Rectal smooth muscle tissue (tissue), 1 donor: ENCODE measurements around the gene ATP6V1B1.
A peak's percentile ranks its signal among the peaks of the same experiment; 100 is the strongest.

Source experiments
- H3K27ac ChIP-seq: one replicate; pipeline ENCODE4 v1.7.0; 2013; ENCODE audit warnings: low read depth, low read length, inconsistent platforms
- H3K27me3 ChIP-seq: one replicate; pipeline ENCODE4 v1.7.0; 2013; ENCODE audit warnings: low read length; ENCODE audit not compliant: control insufficient read depth, insufficient read depth
- H3K36me3 ChIP-seq: one replicate; pipeline ENCODE4 v1.7.0; 2013; ENCODE audit warnings: low read length; ENCODE audit not compliant: control insufficient read depth, insufficient read depth
- H3K4me1 ChIP-seq: one replicate; pipeline ENCODE4 v1.7.0; 2013; ENCODE audit warnings: low read length; ENCODE audit not compliant: control insufficient read depth, insufficient read depth
- H3K4me3 ChIP-seq: one replicate; pipeline ENCODE4 v1.7.0; 2013; ENCODE audit warnings: low read length
- H3K9ac ChIP-seq: one replicate; pipeline ENCODE4 v1.7.0; 2013; ENCODE audit warnings: low read length

ATP6V1B1 gene

DNA sequence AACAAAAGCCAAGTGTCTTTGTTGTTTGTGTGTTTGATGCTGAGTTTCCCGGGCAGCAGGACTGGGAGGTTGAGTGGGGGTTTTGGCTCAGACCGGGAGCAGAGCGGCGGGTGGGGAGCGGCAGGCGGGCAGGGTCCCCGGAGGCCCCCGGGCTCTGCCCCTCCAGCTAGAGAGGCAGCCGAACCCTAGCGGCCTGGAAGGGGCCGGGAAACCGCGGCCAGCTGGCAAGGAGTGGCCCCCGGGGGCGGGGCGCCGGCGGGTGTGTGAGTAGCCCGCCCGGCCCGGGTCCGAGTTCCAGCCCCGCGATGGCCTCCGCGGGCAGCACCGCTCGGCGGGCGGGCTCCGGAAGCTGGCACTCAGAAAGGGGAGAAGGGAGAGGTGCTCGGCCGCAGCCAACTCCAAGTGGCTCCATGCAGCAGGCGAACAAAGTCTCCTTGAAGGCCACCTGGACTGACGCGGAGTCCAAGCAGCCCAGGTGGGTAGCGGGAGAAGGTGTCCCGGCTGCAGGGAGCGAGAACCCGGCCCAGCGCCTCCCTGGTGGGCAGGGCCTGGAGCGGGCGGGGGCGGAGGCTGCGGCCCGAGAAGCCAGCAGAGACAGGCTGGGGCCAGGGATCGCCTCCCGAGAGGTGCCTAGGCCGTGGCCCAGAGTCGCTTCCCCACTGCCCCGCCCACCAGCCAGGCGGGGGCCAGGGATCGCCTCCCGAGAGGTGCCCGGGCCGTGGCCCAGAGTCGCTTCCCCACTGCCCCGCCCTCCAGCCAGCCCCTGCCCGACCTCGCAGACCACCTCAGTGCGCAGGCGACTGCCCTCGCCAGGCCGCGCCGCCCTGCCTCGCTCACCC is 42.9 kb downstream of the ATP6V1B1 start, which contains the start of gene ANKRD53:
Gene ANKRD53 (plus strand): TSS at position 290 of the 839 bp plus-strand sequence. CDS start 16 bp downstream, at position 306.
- Histone ChIP-seq H3K4me3 (peak within 1 kb of the TSS; percentile 84), H3K4me1 (peaks cover 9% of the 10 kb centered on the region), H3K27me3 (no peaks in the 10 kb centered on the region), H3K9ac (no peak within 1 kb of the TSS), H3K27ac (peak within 1 kb of the TSS; percentile 89), H3K36me3 (no peaks in the 10 kb centered on the region)

DNA sequence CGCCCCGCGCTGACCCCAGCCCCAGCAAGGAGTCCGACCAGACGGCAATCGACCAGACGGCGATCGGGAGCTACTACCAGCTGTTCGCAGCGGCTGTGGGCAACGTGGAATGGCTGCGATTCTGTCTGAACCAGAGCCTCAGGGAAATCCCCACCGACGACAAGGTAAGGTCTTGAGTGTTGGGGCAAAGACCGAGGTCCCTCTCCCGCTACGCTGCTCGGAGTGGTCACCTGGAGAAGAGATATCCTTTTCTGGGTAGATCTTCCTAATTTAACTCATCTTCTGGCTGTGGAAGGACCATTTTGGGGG is 43.4 kb downstream of the ATP6V1B1 start:
- Histone ChIP-seq H3K4me3 (peak overlapping the region; percentile 75), H3K9ac (no peak overlapping the region), H3K27me3 (no peaks in the 10 kb centered on the region), H3K36me3 (no peaks in the 10 kb centered on the region), H3K4me1 (peaks cover 9% of the 10 kb centered on the region), H3K27ac (peak overlapping the region; percentile 89)

- no peak overlapping the region for H3K27ac ChIP-seq
- H3K9ac ChIP-seq, result no peak overlapping the region
- H3K36me3 ChIP-seq, result no peaks in the 10 kb centered on the region
- H3K4me3 ChIP-seq, result no peak overlapping the region
- H3K4me1 ChIP-seq, result peaks cover 9% of the 10 kb centered on the region
- H3K27me3 ChIP-seq, result no peaks in the 10 kb centered on the region
These were observed 43.9 kb downstream of the ATP6V1B1 start for GRCh38 chr2:70979626-70980025.

DNA sequence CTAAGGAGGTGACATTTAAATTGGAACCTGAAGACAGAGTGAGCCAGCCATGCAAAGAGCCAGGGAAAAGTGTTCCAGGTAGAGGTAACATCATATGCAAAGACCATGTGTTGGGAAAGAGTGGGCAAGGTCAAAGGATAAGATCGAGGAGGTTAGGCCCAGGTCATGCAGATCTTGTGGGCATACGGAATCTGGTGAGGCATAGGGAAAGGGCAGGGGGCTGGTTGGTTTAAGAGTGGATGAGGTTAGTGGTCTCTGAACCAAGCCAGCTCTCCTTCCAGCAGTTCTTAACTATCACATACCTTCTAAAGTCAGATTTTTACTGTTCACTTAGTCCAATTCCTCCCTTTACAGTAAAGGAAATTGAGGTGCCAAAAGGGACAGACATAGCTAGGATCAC is 45.7 kb downstream of the ATP6V1B1 start:
- Histone ChIP-seq H3K36me3 (no peaks in the 10 kb centered on the region), H3K4me3 (no peak overlapping the region)

GRCh38 chr2:70981866-70982810 is 46.4 kb downstream of the ATP6V1B1 start:
- Histone ChIP-seq H3K27me3 (no peaks in the 10 kb centered on the region), H3K9ac (no peak overlapping the region), H3K36me3 (peaks cover 5% of the 10 kb centered on the region), H3K27ac (no peak overlapping the region), H3K4me1 (peaks cover 3% of the 10 kb centered on the region), H3K4me3 (no peak overlapping the region)

More for the DNA sequence above, 45.7 kb downstream of the ATP6V1B1 start:
- H3K27ac ChIP-seq, result no peak overlapping the region
- no peak overlapping the region for H3K9ac ChIP-seq
- H3K4me1 ChIP-seq, result peaks cover 6% of the 10 kb centered on the region
- H3K27me3 ChIP-seq, result no peaks in the 10 kb centered on the region

GRCh38 chr2:70982971-70983370 is 47.3 kb downstream of the ATP6V1B1 start:
- Histone ChIP-seq H3K27ac (no peak overlapping the region), H3K27me3 (no peaks in the 10 kb centered on the region), H3K9ac (no peak overlapping the region), H3K4me3 (no peak overlapping the region), H3K4me1 (peaks cover 1% of the 10 kb centered on the region), H3K36me3 (peaks cover 8% of the 10 kb centered on the region)

GRCh38 chr2:70983506-70984227 is 48.0 kb downstream of the ATP6V1B1 start:
- Histone ChIP-seq H3K27me3 (no peaks in the 10 kb centered on the region), H3K36me3 (peaks cover 8% of the 10 kb centered on the region)

GRCh38 chr2:70984228-70984575 is 48.5 kb downstream of the ATP6V1B1 start:
- H3K9ac ChIP-seq, result no peak overlapping the region
- H3K4me3 ChIP-seq, result no peak overlapping the region
- peaks cover 11% of the 10 kb centered on the region for H3K36me3 ChIP-seq
- no peak overlapping the region for H3K27ac ChIP-seq
- H3K27me3 ChIP-seq, result no peaks in the 10 kb centered on the region
- no peaks in the 10 kb centered on the region for H3K4me1 ChIP-seq

More at GRCh38 chr2:70983506-70984227, 48.0 kb downstream of the ATP6V1B1 start:
- H3K4me3 ChIP-seq, result no peak overlapping the region
- no peaks in the 10 kb centered on the region for H3K4me1 ChIP-seq
- H3K9ac ChIP-seq, result no peak overlapping the region
- H3K27ac ChIP-seq, result no peak overlapping the region

DNA sequence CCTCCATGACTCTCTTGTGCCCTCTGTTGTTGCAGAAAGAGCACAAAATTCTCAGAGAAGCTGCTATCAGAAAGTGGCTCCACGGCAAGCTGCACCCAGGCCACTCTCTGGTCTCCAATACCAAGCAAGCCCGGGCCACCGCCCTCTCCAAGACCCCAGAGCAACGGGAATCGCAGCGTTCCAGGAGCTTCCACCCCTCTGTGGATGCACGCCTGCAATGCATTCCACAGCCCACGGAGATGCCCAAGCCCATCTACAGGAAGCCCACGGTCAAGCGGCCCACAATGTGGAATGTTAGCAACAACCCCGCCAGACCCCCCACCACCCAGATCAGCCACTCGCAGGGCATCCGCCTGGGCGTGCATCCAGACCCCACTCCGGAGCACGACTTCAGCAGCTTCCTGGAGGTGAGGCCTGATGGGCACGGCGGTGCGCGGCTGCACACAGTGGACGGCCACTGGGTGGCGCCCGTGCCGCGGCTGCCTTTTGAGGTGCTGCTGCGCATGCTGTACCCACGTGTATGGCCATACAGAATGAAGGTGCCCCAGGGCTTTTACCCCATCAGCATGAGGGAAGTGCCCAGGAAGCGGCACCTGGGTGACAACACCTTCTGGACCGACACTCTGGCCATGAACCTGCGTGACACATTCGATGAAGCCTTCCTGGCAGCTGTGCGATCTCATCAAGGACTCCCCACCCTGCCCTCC is 49.0 kb downstream of the ATP6V1B1 start:
- Histone ChIP-seq H3K4me3 (no peak overlapping the region), H3K27me3 (no peaks in the 10 kb centered on the region), H3K36me3 (peaks cover 15% of the 10 kb centered on the region)

GRCh38 chr2:70985283-70985688 is 49.6 kb downstream of the ATP6V1B1 start:
- H3K9ac ChIP-seq, result no peak overlapping the region
- no peaks in the 10 kb centered on the region for H3K27me3 ChIP-seq
- H3K27ac ChIP-seq, result no peak overlapping the region
- H3K4me1 ChIP-seq, result no peaks in the 10 kb centered on the region
- peaks cover 20% of the 10 kb centered on the region for H3K36me3 ChIP-seq
- no peak overlapping the region for H3K4me3 ChIP-seq

More for the DNA sequence above, 49.0 kb downstream of the ATP6V1B1 start:
- H3K27ac ChIP-seq, result no peak overlapping the region
- no peaks in the 10 kb centered on the region for H3K4me1 ChIP-seq
- H3K9ac ChIP-seq, result no peak overlapping the region

GRCh38 chr2:70985956-70986355 is 50.3 kb downstream of the ATP6V1B1 start:
- no peak overlapping the region for H3K9ac ChIP-seq
- no peaks in the 10 kb centered on the region for H3K4me1 ChIP-seq
- no peak overlapping the region for H3K4me3 ChIP-seq
- H3K27me3 ChIP-seq, result no peaks in the 10 kb centered on the region
- no peak overlapping the region for H3K27ac ChIP-seq
- H3K36me3 ChIP-seq, result peaks cover 23% of the 10 kb centered on the region
